ENCODE measurements around the gene HYAL4.
"Not testable (repeated sequence)": the region's sequence is repeated elsewhere in the genome, so short reads cannot be mapped to it uniquely, and the experiment has no call there.

HYAL4 gene

GRCh38 chr7:123802249-123802648, 42.7 kb upstream of the HYAL4 start:
- no peak overlapping the region for H3K4me3 ChIP-seq (ENCODE audit: low read depth, low read length)

GRCh38 chr7:123805287-123805686, 39.7 kb upstream of the HYAL4 start:
- no peak overlapping the region for H3K27ac ChIP-seq
- H3K9me3 ChIP-seq (ENCODE audit: severe bottlenecking): no peaks in the 10 kb centered on the region
- DNase-seq: no peak
- no peak overlapping the region for H3K4me3 ChIP-seq (ENCODE audit: low read depth, low read length)
- no peaks in the 10 kb centered on the region for H3K36me3 ChIP-seq
- TF ChIP-seq, protein P1, sequence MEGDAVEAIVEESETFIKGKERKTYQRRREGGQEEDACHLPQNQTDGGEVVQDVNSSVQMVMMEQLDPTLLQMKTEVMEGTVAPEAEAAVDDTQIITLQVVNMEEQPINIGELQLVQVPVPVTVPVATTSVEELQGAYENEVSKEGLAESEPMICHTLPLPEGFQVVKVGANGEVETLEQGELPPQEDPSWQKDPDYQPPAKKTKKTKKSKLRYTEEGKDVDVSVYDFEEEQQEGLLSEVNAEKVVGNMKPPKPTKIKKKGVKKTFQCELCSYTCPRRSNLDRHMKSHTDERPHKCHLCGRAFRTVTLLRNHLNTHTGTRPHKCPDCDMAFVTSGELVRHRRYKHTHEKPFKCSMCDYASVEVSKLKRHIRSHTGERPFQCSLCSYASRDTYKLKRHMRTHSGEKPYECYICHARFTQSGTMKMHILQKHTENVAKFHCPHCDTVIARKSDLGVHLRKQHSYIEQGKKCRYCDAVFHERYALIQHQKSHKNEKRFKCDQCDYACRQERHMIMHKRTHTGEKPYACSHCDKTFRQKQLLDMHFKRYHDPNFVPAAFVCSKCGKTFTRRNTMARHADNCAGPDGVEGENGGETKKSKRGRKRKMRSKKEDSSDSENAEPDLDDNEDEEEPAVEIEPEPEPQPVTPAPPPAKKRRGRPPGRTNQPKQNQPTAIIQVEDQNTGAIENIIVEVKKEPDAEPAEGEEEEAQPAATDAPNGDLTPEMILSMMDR (IDR thresholded peaks at IDR 0.05; ENCODE audit: low read depth, low read length): no peak
- H3K27me3 ChIP-seq (ENCODE audit: insufficient read depth, low read depth, severe bottlenecking): no peaks in the 10 kb centered on the region

More at GRCh38 chr7:123802249-123802648, 42.7 kb upstream of the HYAL4 start:
- Histone ChIP-seq H3K27me3 (ENCODE audit: insufficient read depth, low read depth, severe bottlenecking) (no peaks in the 10 kb centered on the region), H3K9me3 (ENCODE audit: severe bottlenecking) (no peaks in the 10 kb centered on the region), H3K27ac (no peak overlapping the region), H3K36me3 (no peaks in the 10 kb centered on the region)
- TF ChIP-seq, protein P1 (IDR thresholded peaks at IDR 0.05; ENCODE audit: low read depth, low read length): no peak
- DNase-seq: no peak

- Histone ChIP-seq H3K4me3 (ENCODE audit: low read depth, low read length) (no peak overlapping the region), H3K9me3 (ENCODE audit: severe bottlenecking) (no peaks in the 10 kb centered on the region), H3K27ac (no peak overlapping the region), H3K27me3 (ENCODE audit: insufficient read depth, low read depth, severe bottlenecking) (no peaks in the 10 kb centered on the region), H3K36me3 (no peaks in the 10 kb centered on the region)
- no peak for DNase-seq
- TF ChIP-seq, protein P1 (IDR thresholded peaks at IDR 0.05; ENCODE audit: low read depth, low read length): no peak
Observed at GRCh38 chr7:123809471-123809870, 35.5 kb upstream of the HYAL4 start.

GRCh38 chr7:123811056-123811455, 33.9 kb upstream of the HYAL4 start:
- Histone ChIP-seq H3K36me3 (no peaks in the 10 kb centered on the region), H3K27me3 (ENCODE audit: insufficient read depth, low read depth, severe bottlenecking) (no peaks in the 10 kb centered on the region), H3K27ac (no peak overlapping the region), H3K9me3 (ENCODE audit: severe bottlenecking) (no peaks in the 10 kb centered on the region), H3K4me3 (ENCODE audit: low read depth, low read length) (no peak overlapping the region)
- no peak for DNase-seq
- TF ChIP-seq, protein P1 (IDR thresholded peaks at IDR 0.05; ENCODE audit: low read depth, low read length): no peak

DNA sequence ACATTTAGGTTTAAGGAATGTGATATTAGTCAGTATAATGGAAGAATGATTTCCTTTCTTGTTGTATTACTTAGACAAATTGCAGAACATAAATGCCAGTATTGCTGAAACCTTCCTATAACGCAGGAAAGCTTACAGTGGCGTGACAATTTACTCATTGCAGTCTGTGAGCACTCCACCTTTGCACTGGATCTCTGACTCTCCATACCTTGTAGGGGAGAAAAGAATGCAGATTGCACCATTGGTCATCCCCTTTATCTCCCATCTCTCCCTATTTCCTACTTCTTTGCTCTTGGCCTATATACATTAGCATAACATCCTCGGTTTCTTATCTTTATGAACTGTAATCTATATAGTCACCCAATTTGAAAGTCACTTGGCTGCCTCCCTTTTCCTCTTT, 28.1 kb upstream of the HYAL4 start:
- Histone ChIP-seq H3K36me3 (no peaks in the 10 kb centered on the region), H3K27me3 (ENCODE audit: insufficient read depth, low read depth, severe bottlenecking) (no peaks in the 10 kb centered on the region), H3K4me3 (ENCODE audit: low read depth, low read length) (no peak overlapping the region), H3K27ac (no peak overlapping the region), H3K9me3 (ENCODE audit: severe bottlenecking) (no peaks in the 10 kb centered on the region)
- TF ChIP-seq, protein P1 (IDR thresholded peaks at IDR 0.05; ENCODE audit: low read depth, low read length): no peak
- DNase-seq: no peak

DNA sequence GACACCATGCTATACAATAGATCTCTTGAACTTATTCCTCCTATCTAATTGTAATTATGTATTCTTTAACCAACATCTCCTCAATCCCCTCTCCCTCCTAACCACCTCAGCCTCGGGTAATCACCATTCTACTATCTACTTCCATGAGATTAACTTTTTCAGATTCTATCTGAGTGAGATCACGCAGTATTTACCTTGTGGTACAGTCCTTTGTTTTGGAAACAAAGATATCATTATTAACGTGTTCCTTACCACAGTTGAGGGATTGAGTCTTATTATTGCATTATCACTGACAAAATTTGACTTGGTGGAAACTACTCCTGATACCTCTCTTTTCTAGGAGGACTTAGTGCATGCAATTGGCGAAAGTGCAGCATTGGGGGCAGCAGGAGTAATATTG, 26.0 kb upstream of the HYAL4 start:
- Histone ChIP-seq H3K27ac (no peak overlapping the region), H3K9me3 (ENCODE audit: severe bottlenecking) (no peaks in the 10 kb centered on the region), H3K36me3 (no peaks in the 10 kb centered on the region), H3K27me3 (ENCODE audit: insufficient read depth, low read depth, severe bottlenecking) (no peaks in the 10 kb centered on the region), H3K4me3 (ENCODE audit: low read depth, low read length) (no peak overlapping the region)
- DNase-seq: no peak
- TF ChIP-seq, protein P1 (IDR thresholded peaks at IDR 0.05; ENCODE audit: low read depth, low read length): no peak

- not testable (repeated sequence) for H3K27me3 ChIP-seq (ENCODE audit: insufficient read depth, low read depth, severe bottlenecking); H3K4me3 ChIP-seq (ENCODE audit: low read depth, low read length); DNase-seq; H3K36me3 ChIP-seq; H3K9me3 ChIP-seq (ENCODE audit: severe bottlenecking); H3K27ac ChIP-seq
Observed at GRCh38 chr7:123819795-123820194, 25.2 kb upstream of the HYAL4 start.

Measured in WERI-Rb-1 (cell line).